Measurements from ENCODE around the gene FILIP1L.

DNA sequence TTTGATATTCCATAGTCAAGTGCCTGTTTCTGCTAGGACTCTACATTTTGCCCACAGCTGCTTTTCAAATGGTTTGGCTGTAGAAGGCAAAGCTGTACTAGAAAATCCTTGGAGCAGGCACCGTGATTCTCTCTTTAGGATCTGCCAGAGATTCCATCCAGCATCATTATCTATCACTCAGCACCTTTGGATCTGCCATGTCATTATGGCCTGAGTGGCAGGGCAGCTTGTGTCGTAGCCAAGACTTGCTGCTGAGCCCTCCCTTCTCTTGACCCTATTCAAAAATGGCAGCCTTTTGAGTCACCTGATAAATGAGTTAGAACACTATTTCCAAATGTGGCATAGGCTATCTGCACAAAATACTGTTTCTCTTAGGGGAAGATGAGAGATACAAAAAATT, 304.7 kb downstream of the FILIP1L start:
- TF ChIP-seq SNAI1 (CRISPR knock-in tag; IDR thresholded peaks at IDR 0.05; ENCODE audit: borderline replicate concordance), result no peak
- no peak for TF ChIP-seq NFIC (IDR thresholded peaks at IDR 0.05; ENCODE audit: low read length)
- TF ChIP-seq ZNF337 (CRISPR knock-in tag; IDR thresholded peaks at IDR 0.05; ENCODE audit: borderline replicate concordance, low read depth), result no peak
- no peak for TF ChIP-seq NONO (IDR thresholded peaks at IDR 0.05)
- TF ChIP-seq NONO (CRISPR knock-in tag; conservative IDR thresholded peaks at IDR 0.05), result no peak
- no peak for TF ChIP-seq ZMYM4 (CRISPR knock-in tag; IDR thresholded peaks at IDR 0.05)
- no peak for TF ChIP-seq ZNF558 (CRISPR knock-in tag; IDR thresholded peaks at IDR 0.05; ENCODE audit: borderline replicate concordance)
- TF ChIP-seq MTA1 (CRISPR knock-in tag; IDR thresholded peaks at IDR 0.05; ENCODE audit: borderline replicate concordance), result no peak
- TF ChIP-seq, protein P1, sequence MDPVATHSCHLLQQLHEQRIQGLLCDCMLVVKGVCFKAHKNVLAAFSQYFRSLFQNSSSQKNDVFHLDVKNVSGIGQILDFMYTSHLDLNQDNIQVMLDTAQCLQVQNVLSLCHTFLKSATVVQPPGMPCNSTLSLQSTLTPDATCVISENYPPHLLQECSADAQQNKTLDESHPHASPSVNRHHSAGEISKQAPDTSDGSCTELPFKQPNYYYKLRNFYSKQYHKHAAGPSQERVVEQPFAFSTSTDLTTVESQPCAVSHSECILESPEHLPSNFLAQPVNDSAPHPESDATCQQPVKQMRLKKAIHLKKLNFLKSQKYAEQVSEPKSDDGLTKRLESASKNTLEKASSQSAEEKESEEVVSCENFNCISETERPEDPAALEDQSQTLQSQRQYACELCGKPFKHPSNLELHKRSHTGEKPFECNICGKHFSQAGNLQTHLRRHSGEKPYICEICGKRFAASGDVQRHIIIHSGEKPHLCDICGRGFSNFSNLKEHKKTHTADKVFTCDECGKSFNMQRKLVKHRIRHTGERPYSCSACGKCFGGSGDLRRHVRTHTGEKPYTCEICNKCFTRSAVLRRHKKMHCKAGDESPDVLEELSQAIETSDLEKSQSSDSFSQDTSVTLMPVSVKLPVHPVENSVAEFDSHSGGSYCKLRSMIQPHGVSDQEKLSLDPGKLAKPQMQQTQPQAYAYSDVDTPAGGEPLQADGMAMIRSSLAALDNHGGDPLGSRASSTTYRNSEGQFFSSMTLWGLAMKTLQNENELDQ (CRISPR knock-in tag; IDR thresholded peaks at IDR 0.05; ENCODE audit: borderline replicate concordance), result no peak
- no peak for TF ChIP-seq DNMT1 (CRISPR knock-in tag; IDR thresholded peaks at IDR 0.05)

Measured in HepG2 (cell line).